Measurements from ENCODE around the gene NIN. TPM values are rescaled to one million over a fixed set of nuclear protein-coding genes. Genes with fewer than 3 reads are reported as not detected.

NIN gene
- total RNA-seq, 3 donors from 2014 or later (not counting 1 experiment from before 2014, with no cell fraction given): 90.8 to 127 (median 118) TPM

- Histone ChIP-seq H3K27me3 (ENCODE audit: control insufficient read depth, insufficient read depth, low read length) (no peaks in the 10 kb centered on the region), H3K4me1 (ENCODE audit: control insufficient read depth, insufficient read depth, low read length) (peaks cover 43% of the 10 kb centered on the region), H3K9me3 (ENCODE audit: control insufficient read depth, insufficient read depth, low read length) (no peaks in the 10 kb centered on the region), H3K36me3 (ENCODE audit: control insufficient read depth, insufficient read depth, low read length) (peaks cover 7% of the 10 kb centered on the region), H3K4me3 (ENCODE audit: low read length) (no peak overlapping the region), H3K27ac (ENCODE audit: low read length) (peak overlapping the region; percentile 54)
- Mint-ChIP-seq H3K9me3 (no peaks in the 10 kb centered on the region), H3K4me1 (peaks cover 69 to 75% of the 10 kb centered on the region in 2 donors), H3K27me3 (ENCODE audit: low read depth in 2 of 2) (no peaks in the 10 kb centered on the region), H3K36me3 (no peaks in the 10 kb centered on the region), H3K4me3 (no peak overlapping the region), H3K27ac (peak overlapping the region; percentile 47 to 83)
- intact Hi-C loops (cut with micrococcal nuclease): no loop called here
- DNase-seq (no peak), ATAC-seq (no peak)
- 63% methylated on average over 2 of the region's 3 CpGs for WGBS (ENCODE audit: insufficient coverage)
- TF ChIP-seq, protein P1, sequence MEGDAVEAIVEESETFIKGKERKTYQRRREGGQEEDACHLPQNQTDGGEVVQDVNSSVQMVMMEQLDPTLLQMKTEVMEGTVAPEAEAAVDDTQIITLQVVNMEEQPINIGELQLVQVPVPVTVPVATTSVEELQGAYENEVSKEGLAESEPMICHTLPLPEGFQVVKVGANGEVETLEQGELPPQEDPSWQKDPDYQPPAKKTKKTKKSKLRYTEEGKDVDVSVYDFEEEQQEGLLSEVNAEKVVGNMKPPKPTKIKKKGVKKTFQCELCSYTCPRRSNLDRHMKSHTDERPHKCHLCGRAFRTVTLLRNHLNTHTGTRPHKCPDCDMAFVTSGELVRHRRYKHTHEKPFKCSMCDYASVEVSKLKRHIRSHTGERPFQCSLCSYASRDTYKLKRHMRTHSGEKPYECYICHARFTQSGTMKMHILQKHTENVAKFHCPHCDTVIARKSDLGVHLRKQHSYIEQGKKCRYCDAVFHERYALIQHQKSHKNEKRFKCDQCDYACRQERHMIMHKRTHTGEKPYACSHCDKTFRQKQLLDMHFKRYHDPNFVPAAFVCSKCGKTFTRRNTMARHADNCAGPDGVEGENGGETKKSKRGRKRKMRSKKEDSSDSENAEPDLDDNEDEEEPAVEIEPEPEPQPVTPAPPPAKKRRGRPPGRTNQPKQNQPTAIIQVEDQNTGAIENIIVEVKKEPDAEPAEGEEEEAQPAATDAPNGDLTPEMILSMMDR (IDR thresholded peaks at IDR 0.05): no peak
These were observed 39.8 kb downstream of the NIN start for GRCh38 chr14:50791201-50791600.

DNA sequence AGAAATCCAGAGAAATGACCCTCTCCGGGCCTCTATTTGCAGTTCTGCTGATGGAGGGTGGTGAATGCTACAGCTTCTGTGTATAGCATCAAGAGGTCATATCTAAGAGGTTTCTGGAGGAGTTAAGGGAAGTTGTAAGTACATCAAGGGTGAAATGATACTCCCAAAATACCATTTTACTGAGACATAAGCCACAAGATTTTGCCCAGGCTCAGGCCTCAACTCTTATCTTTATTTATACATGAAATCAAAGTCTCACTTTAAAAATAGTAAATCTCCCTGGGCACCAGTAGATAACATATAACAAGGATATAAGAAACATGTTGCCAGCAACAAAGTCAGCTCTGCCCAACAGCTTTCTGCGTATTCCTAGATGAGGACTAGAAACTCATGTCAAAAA, 40.4 kb downstream of the NIN start:
- Histone ChIP-seq H3K36me3 (ENCODE audit: control insufficient read depth, insufficient read depth, low read length) (peaks cover 7% of the 10 kb centered on the region), H3K4me3 (ENCODE audit: low read length) (no peak overlapping the region), H3K4me1 (ENCODE audit: control insufficient read depth, insufficient read depth, low read length) (peaks cover 49% of the 10 kb centered on the region), H3K9me3 (ENCODE audit: control insufficient read depth, insufficient read depth, low read length) (no peaks in the 10 kb centered on the region), H3K27me3 (ENCODE audit: control insufficient read depth, insufficient read depth, low read length) (no peaks in the 10 kb centered on the region), H3K27ac (ENCODE audit: low read length) (peak overlapping the region; percentile 32)
- no peaks in the 10 kb centered on the region for H3K9me3 Mint-ChIP-seq
- peak overlapping the region; percentile 27 to 83 for H3K27ac Mint-ChIP-seq
- intact Hi-C loops (cut with micrococcal nuclease): no loop called here
- WGBS (ENCODE audit: insufficient coverage): 79% methylated on average over 2 of the region's 2 CpGs
- no peak for DNase-seq
- no peak overlapping the region for H3K4me3 Mint-ChIP-seq
- no peaks in the 10 kb centered on the region for H3K36me3 Mint-ChIP-seq
- H3K27me3 Mint-ChIP-seq (ENCODE audit: low read depth in 2 of 2): no peaks in the 10 kb centered on the region
- TF ChIP-seq, protein P1 (IDR thresholded peaks at IDR 0.05): no peak
- no peak for ATAC-seq
- H3K4me1 Mint-ChIP-seq: peaks cover 73 to 76% of the 10 kb centered on the region in 2 donors

DNA sequence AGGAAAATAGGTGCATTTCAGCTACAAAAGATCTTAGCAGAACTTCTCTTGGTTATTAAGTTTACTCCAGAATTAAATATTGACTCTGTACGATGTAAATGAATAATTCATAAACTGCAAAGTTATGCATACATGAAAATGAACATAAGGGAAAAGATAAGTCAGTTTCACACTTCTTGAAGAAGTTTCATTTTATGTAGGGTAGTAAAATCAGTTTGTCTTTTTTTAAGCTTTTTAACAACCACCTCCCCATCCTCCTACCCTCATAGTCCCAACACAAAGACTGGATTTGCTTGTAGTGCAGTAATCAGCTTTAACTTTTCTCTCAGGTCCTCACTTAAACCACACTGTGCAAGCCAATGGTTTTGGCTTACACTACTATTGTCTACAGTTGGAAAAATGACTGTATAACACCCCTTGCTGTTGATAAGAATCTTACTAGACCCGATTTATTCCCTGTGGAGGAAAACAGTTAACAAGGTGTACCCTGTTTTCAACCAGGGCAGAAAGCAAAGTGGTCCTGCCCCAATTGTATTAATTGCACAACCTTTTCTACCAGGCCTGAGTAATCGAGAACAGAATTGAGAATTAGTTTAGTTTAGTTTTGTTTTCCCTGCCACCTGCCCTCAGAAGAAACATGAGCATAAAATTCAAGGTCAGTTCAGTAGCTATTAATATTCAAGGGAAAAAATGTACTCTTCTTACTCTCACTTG, 44.1 kb downstream of the NIN start:
- peaks cover 62 to 66% of the 10 kb centered on the region in 2 donors for H3K4me1 Mint-ChIP-seq
- 13% methylated on average over 1 of the region's 3 CpGs for WGBS (ENCODE audit: insufficient coverage)
- TF ChIP-seq, protein P1 (IDR thresholded peaks at IDR 0.05): no peak
- peaks cover 12% of the 10 kb centered on the region for H3K36me3 ChIP-seq (ENCODE audit: control insufficient read depth, insufficient read depth, low read length)
- DNase-seq: no peak
- peak overlapping the region; percentile 11 for H3K27ac ChIP-seq (ENCODE audit: low read length)
- no peaks in the 10 kb centered on the region for H3K9me3 Mint-ChIP-seq
- H3K36me3 Mint-ChIP-seq: no peaks in the 10 kb centered on the region
- intact Hi-C loops (cut with micrococcal nuclease): no loop called here
- no peak overlapping the region for H3K4me3 ChIP-seq (ENCODE audit: low read length)
- ATAC-seq: peak in 1 of 3 donors; percentile 6
- H3K27me3 ChIP-seq (ENCODE audit: control insufficient read depth, insufficient read depth, low read length): no peaks in the 10 kb centered on the region
- no peaks in the 10 kb centered on the region for H3K27me3 Mint-ChIP-seq (ENCODE audit: low read depth in 2 of 2)
- peak overlapping the region; percentile 77 to 79 for H3K27ac Mint-ChIP-seq
- H3K4me1 ChIP-seq (ENCODE audit: control insufficient read depth, insufficient read depth, low read length): peaks cover 52% of the 10 kb centered on the region
- no peaks in the 10 kb centered on the region for H3K9me3 ChIP-seq (ENCODE audit: control insufficient read depth, insufficient read depth, low read length)
- H3K4me3 Mint-ChIP-seq: peak overlapping the region; percentile 17
